GM12878 (cell line): ENCODE results near the gene HLA-F. TPM values are rescaled to one million over a fixed set of nuclear protein-coding genes. Genes with fewer than 3 reads are reported as not detected.

Source experiments
- ATAC-seq: fragments of 200-7000 bp; cut with Tn5 transposase; 3 replicates; pipeline ENCODE4 v1.9.1; 2020; ENCODE audit warnings: mild to moderate bottlenecking, moderate library complexity
- BruUV-seq: library from RNA; stranded (reverse); fragments of 400-500 nt; replicated peaks from 2 replicates; lab custom pipeline; 2021; lab: Mats Ljungman, UMichigan
- CTCF ChIA-PET: fragments of 300-600 bp; sonication (Branson Sonifier 250); formaldehyde crosslinking; extraction: SDS; loops from one replicate; lab custom pipeline; 2021; ENCODE audit warnings: inconsistent platforms; lab: Yijun Ruan, JAX
- POLR2A ChIA-PET: fragments of 350-600 bp; formaldehyde crosslinking; extraction: SDS; loops from one replicate; lab custom pipeline; 2021; ENCODE audit warnings: inconsistent platforms; lab: Charles Lee
- RAD21 ChIA-PET: fragments of 300-600 bp; sonication (Branson Sonifier 250); formaldehyde crosslinking; loops from one replicate; lab custom pipeline; 2023; ENCODE audit warnings: antibody characterized with exemption; ENCODE audit not compliant: unreplicated experiment; lab: Charles Lee
- SMC1A ChIA-PET: fragments of 300-600 bp; sonication (Branson Sonifier 250); formaldehyde crosslinking; loops from one replicate; lab custom pipeline; 2023; ENCODE audit not compliant: unreplicated experiment, uncharacterized antibody; lab: Charles Lee
- DNase-seq: peaks from one replicate; pipeline ENCODE4 v3.0.0-alpha.2; 2011; ENCODE audit warnings: low read depth, low spot score
- FAIRE-seq: peaks from 3 replicates; lab custom pipeline; 2011; peaks lifted over from hg19 to GRCh38; lab: Jason Lieb, UNC
- H2AFZ ChIP-seq: 2 replicates; pipeline ENCODE4 v1.6.0; 2011; ENCODE audit warnings: low read depth, low read length, control low read depth; ENCODE audit not compliant: control insufficient read depth
- H3K27ac ChIP-seq: 2 replicates; pipeline ENCODE4 v1.5.1; 2011; ENCODE audit warnings: control low read depth; ENCODE audit not compliant: control insufficient read depth, insufficient read depth
- H3K27me3 ChIP-seq, 2 experiments: replicated peaks in 1 of 2; 2 replicates each; pipeline versions ENCODE4 v1.6.0 to v1.6.1; 2011; ENCODE audit warnings: low read length in 1 of 2; ENCODE audit not compliant: control insufficient read depth in 2 of 2, insufficient read depth in 2 of 2
- H3K36me3 ChIP-seq, 2 experiments: 2 replicates each; pipeline ENCODE4 v1.5.1; 2011; ENCODE audit warnings: low read length in 1 of 2; ENCODE audit not compliant: control insufficient read depth in 2 of 2, insufficient read depth in 2 of 2
- H3K4me1 ChIP-seq: 2 replicates; pipeline ENCODE4 v1.6.1; 2011; ENCODE audit warnings: mild to moderate bottlenecking, low read length, moderate library complexity, mixed read lengths; ENCODE audit not compliant: control insufficient read depth, insufficient read depth
- H3K4me2 ChIP-seq: 2 replicates; pipeline ENCODE4 v1.6.0; 2011; ENCODE audit warnings: control low read depth; ENCODE audit not compliant: control insufficient read depth, insufficient read depth
- H3K4me3 ChIP-seq: fragments of 200-600 bp; sonication (generic); 2 replicates; pipeline ENCODE4 v1.5.1; 2016
- H3K79me2 ChIP-seq: 2 replicates; pipeline ENCODE4 v1.6.0; 2011; ENCODE audit warnings: low read length; ENCODE audit not compliant: control insufficient read depth, insufficient read depth
- H3K9ac ChIP-seq: 2 replicates; pipeline ENCODE4 v1.8.0; 2011; ENCODE audit warnings: low read length, control low read depth, mixed read lengths; ENCODE audit not compliant: control insufficient read depth, insufficient read depth
- H3K9me3 ChIP-seq: replicated peaks from 3 replicates; pipeline ENCODE4 v1.5.1; 2011; ENCODE audit warnings: mild to moderate bottlenecking, low read length; ENCODE audit not compliant: control insufficient read depth, insufficient read depth
- H4K20me1 ChIP-seq: 2 replicates; pipeline ENCODE4 v1.6.0; 2011; ENCODE audit not compliant: control insufficient read depth, insufficient read depth
- BACH1 ChIP-seq: fragments of 450-650 bp; IDR thresholded peaks from 2 replicates; pipeline ENCODE4 v1.6.1; 2017; ENCODE audit warnings: mild to moderate bottlenecking, borderline replicate concordance
- CHD2 ChIP-seq: IDR thresholded peaks from 2 replicates; pipeline ENCODE4 v1.6.1; 2011; ENCODE audit warnings: low read depth, low read length, improper control_type of control experiment, borderline replicate concordance
- CREM ChIP-seq: IDR thresholded peaks from 2 replicates; pipeline ENCODE4 v1.6.1; 2014; ENCODE audit warnings: antibody characterized with exemption, low read depth
- IKZF1 ChIP-seq: fragments of 450-650 bp; conservative IDR thresholded peaks from 2 replicates; pipeline ENCODE4 v1.6.1; 2017; ENCODE audit warnings: antibody characterized with exemption, mild to moderate bottlenecking
- NR2F1 ChIP-seq: fragments of 450-650 bp; conservative IDR thresholded peaks from 2 replicates; pipeline ENCODE4 v1.6.1; 2017; ENCODE audit warnings: mild to moderate bottlenecking
- RAD21 ChIP-seq: IDR thresholded peaks from 2 replicates; pipeline ENCODE4 v1.6.1; 2011; ENCODE audit warnings: mild to moderate bottlenecking, low read depth, low read length, moderate library complexity; ENCODE audit not compliant: insufficient read depth
- RELA ChIP-seq: fragments of 450-650 bp; IDR thresholded peaks from 2 replicates; pipeline ENCODE4 v1.8.0; 2014; ENCODE audit warnings: borderline replicate concordance; ENCODE audit not compliant: partially characterized antibody
- SMARCA5 ChIP-seq: fragments of 450-650 bp; IDR thresholded peaks from 2 replicates; pipeline ENCODE4 v1.6.1; 2017; ENCODE audit warnings: mild to moderate bottlenecking
- SMC3 ChIP-seq: IDR thresholded peaks from 2 replicates; pipeline ENCODE4 v1.6.1; 2011; ENCODE audit warnings: low read length, improper control_type of control experiment, borderline replicate concordance
- SPI1 ChIP-seq: IDR thresholded peaks from 2 replicates; pipeline ENCODE4 v1.6.1; 2011; ENCODE audit warnings: low read depth, mild to moderate bottlenecking, low read length, moderate library complexity, borderline replicate concordance; ENCODE audit not compliant: insufficient read depth
- SREBF2 ChIP-seq: IDR thresholded peaks from 2 replicates; pipeline ENCODE4 v1.6.1; 2012; ENCODE audit warnings: mild to moderate bottlenecking, low read length
- SRF ChIP-seq, 2 experiments: IDR thresholded peaks; 2 replicates each; pipeline ENCODE4 v1.6.1; 2011; ENCODE audit warnings: low read depth in 2 of 2, low read length in 2 of 2, mild to moderate bottlenecking in 1 of 2, moderate library complexity in 1 of 2
- WGBS: methylation state at CpG from one replicate; pipeline ENCODE4 v1.1.6; 2016; ENCODE audit warnings: low lambda C conversion rate; ENCODE audit not compliant: insufficient replicate concordance, insufficient coverage; ENCODE audit errors: missing lambda C conversion rate; 5-methylcytosine and 5-hydroxymethylcytosine counted together
- in situ Hi-C: fragments of 300-500 bp; cut with MboI; formaldehyde crosslinking; loops from 9 replicates; pipeline ENCODE4 v1.14.3; 2018; ENCODE audit warnings: mixed read lengths
- intact Hi-C: fragments of 100-400 bp; cut with micrococcal nuclease; formaldehyde crosslinking; loops from one replicate; pipeline ENCODE4 v1.14.2; 2022; ENCODE audit not compliant: unreplicated experiment
- polyA plus RNA-seq, 11 experiments: library from polyadenylated mRNA; depleted of rRNA in 4 of 11; unstranded in 6 of 11; stranded (reverse) in 5 of 11; fragments of >200 nt; fragmentation: Nextera tagmentation in 4 of 11; fragmentation: Illumina TruSeq in 1 of 11; extraction: Ambion mirVana in 4 of 11; extraction: Trizol in 1 of 11; gene quantifications; 1 replicate in 1 of 11; 2 replicates in 10 of 11; pipeline versions ENCODE4 v1.2.1 to v1.2.3, GENCODE V29; 2011 to 2016; ENCODE audit warnings: inconsistent platforms in 2 of 11, missing spikeins in 2 of 11, low read depth in 1 of 11
- total RNA-seq, 4 experiments: library from RNA; depleted of rRNA in 3 of 4; stranded (reverse); fragments of >200 nt in 3 of 4; fragmentation: Illumina TruSeq in 1 of 4; extraction: Trizol in 1 of 4; gene quantifications; 2 replicates each; pipeline versions ENCODE4 v1.2.1 to v1.2.3, GENCODE V29; 2013 to 2021
- TF ChIP-seq, protein P1 (sequence below): fragments of 450-650 bp; IDR thresholded peaks from 2 replicates; pipeline ENCODE4 v1.6.1; 2016; ENCODE audit warnings: mild to moderate bottlenecking
- TF ChIP-seq, protein P2 (sequence below), 3 experiments: IDR thresholded peaks in 2 of 3; conservative IDR thresholded peaks in 1 of 3; 2 replicates each; pipeline ENCODE4 v1.5.1; 2011; ENCODE audit warnings: low read depth in 3 of 3, low read length in 3 of 3, mild to moderate bottlenecking in 3 of 3, control low read depth in 2 of 3, moderate library complexity in 2 of 3, inconsistent platforms in 1 of 3, mixed read lengths in 1 of 3; ENCODE audit not compliant: control insufficient read depth in 2 of 3, insufficient read depth in 1 of 3; ENCODE audit errors: extremely low read depth in 1 of 3
- TF ChIP-seq, protein P3 (sequence below): fragments of 450-650 bp; conservative IDR thresholded peaks from 2 replicates; pipeline ENCODE4 v1.6.1; 2017; ENCODE audit warnings: mild to moderate bottlenecking, moderate library complexity

HLA-F gene
- total and polyA plus RNA-seq, 10 of the 15 experiments (the other 5 are each of a cell fraction or from before 2014, with no cell fraction given), result 30.1 to 342 (median 145) TPM

DNA sequence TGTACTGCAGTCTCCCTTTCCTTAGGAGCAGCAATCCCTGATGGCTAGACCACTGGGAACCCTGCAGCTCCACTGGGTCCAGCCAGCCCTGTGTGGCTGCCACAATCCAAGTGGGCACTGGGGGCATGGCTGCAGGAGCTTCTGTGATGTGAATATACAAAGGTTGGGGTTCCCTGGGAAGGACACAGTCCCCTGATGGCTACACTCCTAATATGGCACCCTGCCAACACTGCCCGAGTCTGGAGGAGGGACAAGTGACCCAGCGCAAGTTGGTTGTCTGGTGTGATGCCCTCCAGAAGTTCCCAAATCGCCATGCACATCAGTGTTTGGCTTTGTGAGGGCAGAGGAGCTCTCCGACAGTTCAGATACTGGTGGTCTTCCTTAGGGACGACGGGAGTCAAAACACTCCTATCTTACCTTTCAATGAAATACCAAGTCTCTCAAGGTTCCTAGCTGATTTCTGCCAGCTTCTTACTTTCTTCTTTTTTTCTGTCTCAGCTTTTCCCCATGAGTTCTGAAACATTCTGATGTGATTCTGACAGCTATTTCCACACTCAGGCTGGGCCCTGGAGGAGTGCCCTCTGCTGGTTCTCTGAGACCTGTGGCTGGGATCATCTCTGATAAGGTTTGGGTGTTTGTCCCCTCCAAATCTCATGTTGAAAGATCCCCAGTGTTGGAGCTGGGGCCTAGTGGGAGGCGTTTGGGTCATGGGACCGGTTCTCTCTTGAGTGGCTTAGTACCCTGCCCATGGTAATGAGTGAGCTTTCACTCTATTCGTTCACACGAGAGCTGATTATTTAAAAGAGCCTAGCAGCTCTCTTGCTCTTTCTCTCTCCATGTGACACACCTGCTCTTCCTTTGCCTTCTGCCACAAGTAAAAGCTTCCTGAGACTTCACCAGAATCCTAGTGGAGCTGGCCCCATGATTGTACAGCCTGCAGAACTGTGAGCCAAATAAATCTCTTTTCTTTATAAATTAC, 26.8 kb upstream of the HLA-F start (continued):
- no peak for TF ChIP-seq BACH1
- no peak for TF ChIP-seq CREM
- TF ChIP-seq, protein P1, sequence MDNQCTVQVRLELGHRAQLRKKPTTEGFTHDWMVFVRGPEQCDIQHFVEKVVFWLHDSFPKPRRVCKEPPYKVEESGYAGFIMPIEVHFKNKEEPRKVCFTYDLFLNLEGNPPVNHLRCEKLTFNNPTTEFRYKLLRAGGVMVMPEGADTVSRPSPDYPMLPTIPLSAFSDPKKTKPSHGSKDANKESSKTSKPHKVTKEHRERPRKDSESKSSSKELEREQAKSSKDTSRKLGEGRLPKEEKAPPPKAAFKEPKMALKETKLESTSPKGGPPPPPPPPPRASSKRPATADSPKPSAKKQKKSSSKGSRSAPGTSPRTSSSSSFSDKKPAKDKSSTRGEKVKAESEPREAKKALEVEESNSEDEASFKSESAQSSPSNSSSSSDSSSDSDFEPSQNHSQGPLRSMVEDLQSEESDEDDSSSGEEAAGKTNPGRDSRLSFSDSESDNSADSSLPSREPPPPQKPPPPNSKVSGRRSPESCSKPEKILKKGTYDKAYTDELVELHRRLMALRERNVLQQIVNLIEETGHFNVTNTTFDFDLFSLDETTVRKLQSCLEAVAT, result no peak
- TF ChIP-seq SRF (IDR thresholded peaks at IDR 0.05; ENCODE audit: low read depth in 2 of 2, low read length in 2 of 2), result no peak

DNA sequence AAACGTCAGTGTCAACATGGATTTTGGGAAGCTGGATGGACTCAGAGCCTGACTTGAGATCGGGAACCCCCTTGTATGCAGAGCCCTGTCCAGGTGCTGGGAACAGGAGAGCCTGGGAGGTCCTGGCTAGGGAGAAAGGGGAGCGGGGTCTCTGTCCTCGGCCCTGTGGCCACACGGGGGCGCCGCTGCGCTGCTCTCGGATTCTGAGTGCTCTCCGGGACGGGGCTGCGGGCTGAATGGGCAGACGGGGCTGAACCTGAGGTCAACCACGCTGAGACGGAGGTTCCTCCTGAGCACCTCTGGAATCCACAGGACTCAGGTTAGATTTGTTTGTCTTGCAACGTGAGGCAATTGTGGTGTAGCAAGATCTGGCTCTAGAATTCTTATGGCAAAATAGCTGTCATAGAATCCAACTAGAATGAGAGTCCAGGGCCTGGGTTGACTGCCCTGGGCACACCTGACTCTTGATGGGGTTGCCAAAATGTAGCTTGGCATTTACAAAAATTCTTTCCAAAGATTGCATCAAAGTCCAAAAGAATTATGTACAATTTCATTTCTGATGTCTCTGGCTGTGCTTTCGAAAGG, 20.6 kb upstream of the HLA-F start:
- intact Hi-C loops (loop anchor here (1.0 kb wide), 2 partner anchors 36 to 51 kb away; no protein-coding TSS in a partner anchor), in situ Hi-C loops (no loop called here)
- Histone ChIP-seq H3K27me3 (no peaks in the 10 kb centered on the region), H3K9me3 (no peaks in the 10 kb centered on the region), H3K4me2 (no peak overlapping the region), H3K9ac (no peak overlapping the region), H3K36me3 (no peaks in the 10 kb centered on the region), H3K4me3 (no peak overlapping the region), H3K27ac (no peak overlapping the region), H3K79me2 (no peaks in the 10 kb centered on the region), H4K20me1 (no peaks in the 10 kb centered on the region), H3K4me1 (no peaks in the 10 kb centered on the region), H2AFZ (no peak overlapping the region)
- ChIA-PET SMC1A (interaction anchor here (0.9 to 2.5 kb wide), 5 partner anchors 14 to 132 kb away, joined by 3 to 8 read pairs (median 7); no protein-coding TSS in a partner anchor), POLR2A (no interaction called here), RAD21 (interaction anchor here (0.7 to 1.7 kb wide), 5 partner anchors 14 to 97 kb away, joined by 3 to 4 read pairs (median 4); no protein-coding TSS in a partner anchor), CTCF (interaction anchor here (0.6 to 5.5 kb wide), 13 partner anchors 14 to 148 kb away, joined by 3 to 32 read pairs (median 5); no protein-coding TSS in a partner anchor)
- no TSS peak for BruUV-seq
- DNase-seq, result no peak
- FAIRE-seq, result peak; percentile 61
- ATAC-seq, result peak; percentile 99
- 7% methylated on average over 17 of the region's 17 CpGs for WGBS
- TF ChIP-seq, protein P2, sequence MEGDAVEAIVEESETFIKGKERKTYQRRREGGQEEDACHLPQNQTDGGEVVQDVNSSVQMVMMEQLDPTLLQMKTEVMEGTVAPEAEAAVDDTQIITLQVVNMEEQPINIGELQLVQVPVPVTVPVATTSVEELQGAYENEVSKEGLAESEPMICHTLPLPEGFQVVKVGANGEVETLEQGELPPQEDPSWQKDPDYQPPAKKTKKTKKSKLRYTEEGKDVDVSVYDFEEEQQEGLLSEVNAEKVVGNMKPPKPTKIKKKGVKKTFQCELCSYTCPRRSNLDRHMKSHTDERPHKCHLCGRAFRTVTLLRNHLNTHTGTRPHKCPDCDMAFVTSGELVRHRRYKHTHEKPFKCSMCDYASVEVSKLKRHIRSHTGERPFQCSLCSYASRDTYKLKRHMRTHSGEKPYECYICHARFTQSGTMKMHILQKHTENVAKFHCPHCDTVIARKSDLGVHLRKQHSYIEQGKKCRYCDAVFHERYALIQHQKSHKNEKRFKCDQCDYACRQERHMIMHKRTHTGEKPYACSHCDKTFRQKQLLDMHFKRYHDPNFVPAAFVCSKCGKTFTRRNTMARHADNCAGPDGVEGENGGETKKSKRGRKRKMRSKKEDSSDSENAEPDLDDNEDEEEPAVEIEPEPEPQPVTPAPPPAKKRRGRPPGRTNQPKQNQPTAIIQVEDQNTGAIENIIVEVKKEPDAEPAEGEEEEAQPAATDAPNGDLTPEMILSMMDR (IDR thresholded peaks at IDR 0.05 in 2 of 3, conservative IDR thresholded peaks at IDR 0.05 in 1 of 3; ENCODE audit: control insufficient read depth in 2 of 3, extremely low read depth in 1 of 3, insufficient read depth in 1 of 3, low read depth in 3 of 3, low read length in 3 of 3), result peak; percentile 69 to 84 (median 84)
- TF ChIP-seq NR2F1 (peak; percentile 62), CHD2 (no peak), RELA (peak; percentile 40), SMARCA5 (0 out of 2 replicates have a peak, but pooled peaks have one; percentile 37), SMC3 (peak; percentile 78), IKZF1 (peak; percentile 31; the same call in 1 of the 2 replicates), SREBF2 (no peak), SPI1 (no peak), RAD21 (peak; percentile 80)
- TF ChIP-seq, protein P3, sequence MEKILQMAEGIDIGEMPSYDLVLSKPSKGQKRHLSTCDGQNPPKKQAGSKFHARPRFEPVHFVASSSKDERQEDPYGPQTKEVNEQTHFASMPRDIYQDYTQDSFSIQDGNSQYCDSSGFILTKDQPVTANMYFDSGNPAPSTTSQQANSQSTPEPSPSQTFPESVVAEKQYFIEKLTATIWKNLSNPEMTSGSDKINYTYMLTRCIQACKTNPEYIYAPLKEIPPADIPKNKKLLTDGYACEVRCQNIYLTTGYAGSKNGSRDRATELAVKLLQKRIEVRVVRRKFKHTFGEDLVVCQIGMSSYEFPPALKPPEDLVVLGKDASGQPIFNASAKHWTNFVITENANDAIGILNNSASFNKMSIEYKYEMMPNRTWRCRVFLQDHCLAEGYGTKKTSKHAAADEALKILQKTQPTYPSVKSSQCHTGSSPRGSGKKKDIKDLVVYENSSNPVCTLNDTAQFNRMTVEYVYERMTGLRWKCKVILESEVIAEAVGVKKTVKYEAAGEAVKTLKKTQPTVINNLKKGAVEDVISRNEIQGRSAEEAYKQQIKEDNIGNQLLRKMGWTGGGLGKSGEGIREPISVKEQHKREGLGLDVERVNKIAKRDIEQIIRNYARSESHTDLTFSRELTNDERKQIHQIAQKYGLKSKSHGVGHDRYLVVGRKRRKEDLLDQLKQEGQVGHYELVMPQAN, result no peak
